Measurements from ENCODE around the gene PRKD3.

GRCh38 chr2:37338933-37339332 lies 14.3 kb upstream of the PRKD3 start:
- no peak for TF ChIP-seq RORA (CRISPR knock-in tag; IDR thresholded peaks at IDR 0.05)
- no peak for TF ChIP-seq MAX (IDR thresholded peaks at IDR 0.05)
- no peak for TF ChIP-seq MYC (CRISPR knock-in tag; IDR thresholded peaks at IDR 0.05; ENCODE audit: borderline replicate concordance)
- TF ChIP-seq CREB1 (IDR thresholded peaks at IDR 0.05), result no peak
- TF ChIP-seq CREB1 (CRISPR knock-in tag; IDR thresholded peaks at IDR 0.05), result no peak
- no peak for TF ChIP-seq ZNF761 (CRISPR knock-in tag; conservative IDR thresholded peaks at IDR 0.05)
- TF ChIP-seq SALL2 (CRISPR knock-in tag; IDR thresholded peaks at IDR 0.05), result no peak
- TF ChIP-seq KDM1A (CRISPR knock-in tag; IDR thresholded peaks at IDR 0.05), result no peak
- TF ChIP-seq, protein P1, sequence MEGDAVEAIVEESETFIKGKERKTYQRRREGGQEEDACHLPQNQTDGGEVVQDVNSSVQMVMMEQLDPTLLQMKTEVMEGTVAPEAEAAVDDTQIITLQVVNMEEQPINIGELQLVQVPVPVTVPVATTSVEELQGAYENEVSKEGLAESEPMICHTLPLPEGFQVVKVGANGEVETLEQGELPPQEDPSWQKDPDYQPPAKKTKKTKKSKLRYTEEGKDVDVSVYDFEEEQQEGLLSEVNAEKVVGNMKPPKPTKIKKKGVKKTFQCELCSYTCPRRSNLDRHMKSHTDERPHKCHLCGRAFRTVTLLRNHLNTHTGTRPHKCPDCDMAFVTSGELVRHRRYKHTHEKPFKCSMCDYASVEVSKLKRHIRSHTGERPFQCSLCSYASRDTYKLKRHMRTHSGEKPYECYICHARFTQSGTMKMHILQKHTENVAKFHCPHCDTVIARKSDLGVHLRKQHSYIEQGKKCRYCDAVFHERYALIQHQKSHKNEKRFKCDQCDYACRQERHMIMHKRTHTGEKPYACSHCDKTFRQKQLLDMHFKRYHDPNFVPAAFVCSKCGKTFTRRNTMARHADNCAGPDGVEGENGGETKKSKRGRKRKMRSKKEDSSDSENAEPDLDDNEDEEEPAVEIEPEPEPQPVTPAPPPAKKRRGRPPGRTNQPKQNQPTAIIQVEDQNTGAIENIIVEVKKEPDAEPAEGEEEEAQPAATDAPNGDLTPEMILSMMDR (CRISPR knock-in tag; IDR thresholded peaks at IDR 0.05), result no peak
